HL-60 (cell line): ENCODE data around the gene CNTN1.

Experiments
- DNase-seq, 2 experiments: peaks; one replicate each; pipeline ENCODE4 v3.0.0-alpha.2; 2010 to 2020; ENCODE audit warnings: low read depth in 1 of 2, low spot score in 1 of 2
- H3K27ac ChIP-seq: fragments of 250-450 bp; sonication (Bioruptor Pico); replicated peaks from 2 replicates; pipeline ENCODE4 v1.5.1; 2020; ENCODE audit warnings: mild to moderate bottlenecking, moderate library complexity
- H3K27me3 ChIP-seq: fragments of 250-450 bp; sonication (Bioruptor Pico); 2 replicates; pipeline ENCODE4 v1.5.1; 2021; ENCODE audit warnings: mild to moderate bottlenecking, moderate library complexity; ENCODE audit not compliant: insufficient read depth, poor library complexity, severe bottlenecking
- H3K4me3 ChIP-seq: replicated peaks from 2 replicates; pipeline ENCODE4 v1.5.1; 2011; ENCODE audit warnings: mild to moderate bottlenecking, control low read depth, low read length; ENCODE audit not compliant: insufficient read depth
- CTCF ChIP-seq: IDR thresholded peaks from one replicate; pipeline ENCODE4 v1.5.1; 2011; ENCODE audit warnings: low read length, control low read depth, inconsistent platforms; ENCODE audit not compliant: insufficient read depth
- GABPA ChIP-seq: IDR thresholded peaks from 2 replicates; pipeline ENCODE4 v1.6.1; 2012; ENCODE audit warnings: low read depth
- POLR2AphosphoS5 ChIP-seq: IDR thresholded peaks from 2 replicates; pipeline ENCODE4 v1.6.1; 2012; ENCODE audit warnings: low read depth
- REST ChIP-seq: IDR thresholded peaks from 2 replicates; pipeline ENCODE4 v1.6.1; 2012; ENCODE audit warnings: low read depth; ENCODE audit not compliant: insufficient replicate concordance
- SPI1 ChIP-seq: IDR thresholded peaks from 2 replicates; pipeline ENCODE4 v1.6.1; 2012; ENCODE audit warnings: low read depth, mild to moderate bottlenecking, borderline replicate concordance

Gene CNTN1

GRCh38 chr12:40820794-40821484, 128.7 kb downstream of the CNTN1 start:
- H3K27ac ChIP-seq, result no peak overlapping the region
- DNase-seq, result no peak
- TF ChIP-seq GABPA (no peak), CTCF (no peak), POLR2AphosphoS5 (no peak), REST (no peak), SPI1 (no peak)

GRCh38 chr12:40825156-40825555, 132.9 kb downstream of the CNTN1 start:
- H3K4me3 ChIP-seq, result no peak overlapping the region
- H3K27me3 ChIP-seq, result no peaks in the 10 kb centered on the region
- TF ChIP-seq POLR2AphosphoS5, result no peak
- TF ChIP-seq REST, result no peak
- no peak for TF ChIP-seq GABPA
- no peak for TF ChIP-seq SPI1
- no peak for TF ChIP-seq CTCF
- H3K27ac ChIP-seq, result no peak overlapping the region
- no peak for DNase-seq

More at GRCh38 chr12:40820794-40821484, 128.7 kb downstream of the CNTN1 start:
- no peak overlapping the region for H3K4me3 ChIP-seq
- no peaks in the 10 kb centered on the region for H3K27me3 ChIP-seq

GRCh38 chr12:40827683-40828592, 135.7 kb downstream of the CNTN1 start:
- DNase-seq, result no peak
- H3K27ac ChIP-seq, result no peak overlapping the region
- H3K27me3 ChIP-seq, result no peaks in the 10 kb centered on the region
- TF ChIP-seq CTCF (no peak), GABPA (no peak), SPI1 (no peak), REST (no peak), POLR2AphosphoS5 (no peak)
- no peak overlapping the region for H3K4me3 ChIP-seq
